ENCODE results near the gene CARD8. TPM values are rescaled to one million over a fixed set of nuclear protein-coding genes. Genes with fewer than 3 reads are reported as not detected.

Gene CARD8
- total and polyA plus RNA-seq, 10 of the 15 experiments (the other 5 are each of a cell fraction or from before 2014, with no cell fraction given) = 39.8 to 69.8 (median 46.1) TPM

DNA sequence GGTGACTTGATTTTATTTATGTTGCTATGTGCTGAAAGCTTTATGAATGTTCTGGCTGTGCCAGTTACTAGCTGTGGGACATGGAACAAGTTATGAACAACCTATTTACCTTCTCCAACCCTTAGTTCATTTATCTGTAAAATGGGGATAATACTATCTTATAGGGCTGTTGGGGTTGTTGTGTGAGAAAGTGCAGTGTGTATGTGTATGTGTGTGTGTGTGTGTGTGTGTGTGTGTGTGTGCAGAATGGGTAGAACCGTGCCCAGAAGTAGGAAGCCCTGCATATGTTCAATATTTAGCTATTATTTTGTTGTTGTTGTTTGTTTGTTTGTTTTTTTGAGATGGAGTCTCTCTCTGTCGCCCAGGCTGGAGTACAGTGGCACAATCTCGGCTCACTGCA lies 64.8 kb downstream of the CARD8 start:
- ATAC-seq = no peak
- Histone ChIP-seq H3K4me3 (no peak overlapping the region), H3K79me2 (ENCODE audit: control insufficient read depth, insufficient read depth, low read length) (no peaks in the 10 kb centered on the region), H3K4me2 (ENCODE audit: control insufficient read depth, insufficient read depth) (no peak overlapping the region), H2AFZ (ENCODE audit: control insufficient read depth, low read depth, low read length) (no peak overlapping the region), H4K20me1 (ENCODE audit: control insufficient read depth, insufficient read depth) (no peaks in the 10 kb centered on the region), H3K27me3 (replicated peaks in 1 of 2; ENCODE audit: control insufficient read depth in 2 of 2, insufficient read depth in 2 of 2, low read length in 1 of 2) (no peaks in the 10 kb centered on the region), H3K9me3 (replicated peaks; ENCODE audit: control insufficient read depth, insufficient read depth, low read length) (no peaks in the 10 kb centered on the region), H3K4me1 (ENCODE audit: control insufficient read depth, insufficient read depth, low read length) (peaks cover 9% of the 10 kb centered on the region), H3K9ac (ENCODE audit: control insufficient read depth, insufficient read depth, low read length) (no peak overlapping the region), H3K27ac (ENCODE audit: control insufficient read depth, insufficient read depth) (no peak overlapping the region), H3K36me3 (ENCODE audit: control insufficient read depth in 2 of 2, insufficient read depth in 2 of 2, low read length in 1 of 2) (no peaks in the 10 kb centered on the region)
- 96% methylated on average over 3 of the region's 3 CpGs for WGBS (ENCODE audit: insufficient coverage, insufficient replicate concordance, low lambda C conversion rate, missing lambda C conversion rate)
- BruUV-seq (replicated peaks) = no TSS peak
- intact Hi-C loops (cut with micrococcal nuclease; ENCODE audit: unreplicated experiment) = no loop called here
- ChIA-PET SMC1A (ENCODE audit: uncharacterized antibody, unreplicated experiment) (interaction anchor here (1.4 kb wide), 1 partner anchor 13 kb away, joined by 3 read pairs; no protein-coding TSS in a partner anchor), CTCF (interaction anchor here (1.4 to 2.7 kb wide), 3 partner anchors 13 to 227 kb away, joined by 4 to 7 read pairs (median 6); no protein-coding TSS in a partner anchor), RAD21 (ENCODE audit: unreplicated experiment) (no interaction called here), POLR2A (interaction anchor here (0.9 to 1.3 kb wide), 2 partner anchors 13 to 19 kb away, joined by 3 to 4 read pairs; no protein-coding TSS in a partner anchor)
- no peak for DNase-seq (ENCODE audit: low read depth, low spot score)
- no peak for FAIRE-seq
- in situ Hi-C loops (cut with MboI) = no loop called here
- no peak for TF ChIP-seq PAX8 (IDR thresholded peaks at IDR 0.05)
- no peak for TF ChIP-seq SMARCA5 (IDR thresholded peaks at IDR 0.05)
- TF ChIP-seq, protein P1, sequence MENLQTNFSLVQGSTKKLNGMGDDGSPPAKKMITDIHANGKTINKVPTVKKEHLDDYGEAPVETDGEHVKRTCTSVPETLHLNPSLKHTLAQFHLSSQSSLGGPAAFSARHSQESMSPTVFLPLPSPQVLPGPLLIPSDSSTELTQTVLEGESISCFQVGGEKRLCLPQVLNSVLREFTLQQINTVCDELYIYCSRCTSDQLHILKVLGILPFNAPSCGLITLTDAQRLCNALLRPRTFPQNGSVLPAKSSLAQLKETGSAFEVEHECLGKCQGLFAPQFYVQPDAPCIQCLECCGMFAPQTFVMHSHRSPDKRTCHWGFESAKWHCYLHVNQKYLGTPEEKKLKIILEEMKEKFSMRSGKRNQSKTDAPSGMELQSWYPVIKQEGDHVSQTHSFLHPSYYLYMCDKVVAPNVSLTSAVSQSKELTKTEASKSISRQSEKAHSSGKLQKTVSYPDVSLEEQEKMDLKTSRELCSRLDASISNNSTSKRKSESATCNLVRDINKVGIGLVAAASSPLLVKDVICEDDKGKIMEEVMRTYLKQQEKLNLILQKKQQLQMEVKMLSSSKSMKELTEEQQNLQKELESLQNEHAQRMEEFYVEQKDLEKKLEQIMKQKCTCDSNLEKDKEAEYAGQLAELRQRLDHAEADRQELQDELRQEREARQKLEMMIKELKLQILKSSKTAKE (IDR thresholded peaks at IDR 0.05; ENCODE audit: low read depth, poor library complexity, severe bottlenecking) = no peak
- TF ChIP-seq FOXM1 (IDR thresholded peaks at IDR 0.05; ENCODE audit: low read depth, low read length) = no peak
- TF ChIP-seq, protein P2, sequence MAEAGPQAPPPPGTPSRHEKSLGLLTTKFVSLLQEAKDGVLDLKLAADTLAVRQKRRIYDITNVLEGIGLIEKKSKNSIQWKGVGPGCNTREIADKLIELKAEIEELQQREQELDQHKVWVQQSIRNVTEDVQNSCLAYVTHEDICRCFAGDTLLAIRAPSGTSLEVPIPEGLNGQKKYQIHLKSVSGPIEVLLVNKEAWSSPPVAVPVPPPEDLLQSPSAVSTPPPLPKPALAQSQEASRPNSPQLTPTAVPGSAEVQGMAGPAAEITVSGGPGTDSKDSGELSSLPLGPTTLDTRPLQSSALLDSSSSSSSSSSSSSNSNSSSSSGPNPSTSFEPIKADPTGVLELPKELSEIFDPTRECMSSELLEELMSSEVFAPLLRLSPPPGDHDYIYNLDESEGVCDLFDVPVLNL (IDR thresholded peaks at IDR 0.05; ENCODE audit: low read depth, low read length) = no peak
- no peak for TF ChIP-seq CREM (IDR thresholded peaks at IDR 0.05; ENCODE audit: low read depth)
- TF ChIP-seq PAX5 (IDR thresholded peaks at IDR 0.05; ENCODE audit: borderline replicate concordance, low read depth, low read length) = no peak
- TF ChIP-seq MXI1 (IDR thresholded peaks at IDR 0.05; ENCODE audit: low read depth, low read length) = no peak
- TF ChIP-seq CBX5 (IDR thresholded peaks at IDR 0.05; ENCODE audit: low read depth) = no peak
- TF ChIP-seq, protein P3, sequence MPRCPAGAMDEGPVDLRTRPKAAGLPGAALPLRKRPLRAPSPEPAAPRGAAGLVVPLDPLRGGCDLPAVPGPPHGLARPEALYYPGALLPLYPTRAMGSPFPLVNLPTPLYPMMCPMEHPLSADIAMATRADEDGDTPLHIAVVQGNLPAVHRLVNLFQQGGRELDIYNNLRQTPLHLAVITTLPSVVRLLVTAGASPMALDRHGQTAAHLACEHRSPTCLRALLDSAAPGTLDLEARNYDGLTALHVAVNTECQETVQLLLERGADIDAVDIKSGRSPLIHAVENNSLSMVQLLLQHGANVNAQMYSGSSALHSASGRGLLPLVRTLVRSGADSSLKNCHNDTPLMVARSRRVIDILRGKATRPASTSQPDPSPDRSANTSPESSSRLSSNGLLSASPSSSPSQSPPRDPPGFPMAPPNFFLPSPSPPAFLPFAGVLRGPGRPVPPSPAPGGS (IDR thresholded peaks at IDR 0.05; ENCODE audit: borderline replicate concordance, insufficient read depth, low read depth, low read length, poor library complexity, severe bottlenecking) = no peak
- TF ChIP-seq NFYA (IDR thresholded peaks at IDR 0.05; ENCODE audit: borderline replicate concordance, low read depth, low read length) = no peak
- TF ChIP-seq SIX5 (IDR thresholded peaks at IDR 0.05; ENCODE audit: low read depth, low read length, severe bottlenecking) = no peak
- TF ChIP-seq ZSCAN29 (IDR thresholded peaks at IDR 0.05) = no peak
- no peak for TF ChIP-seq NFYB (IDR thresholded peaks at IDR 0.05; ENCODE audit: insufficient read depth, low read depth, low read length)
- TF ChIP-seq, protein P4, sequence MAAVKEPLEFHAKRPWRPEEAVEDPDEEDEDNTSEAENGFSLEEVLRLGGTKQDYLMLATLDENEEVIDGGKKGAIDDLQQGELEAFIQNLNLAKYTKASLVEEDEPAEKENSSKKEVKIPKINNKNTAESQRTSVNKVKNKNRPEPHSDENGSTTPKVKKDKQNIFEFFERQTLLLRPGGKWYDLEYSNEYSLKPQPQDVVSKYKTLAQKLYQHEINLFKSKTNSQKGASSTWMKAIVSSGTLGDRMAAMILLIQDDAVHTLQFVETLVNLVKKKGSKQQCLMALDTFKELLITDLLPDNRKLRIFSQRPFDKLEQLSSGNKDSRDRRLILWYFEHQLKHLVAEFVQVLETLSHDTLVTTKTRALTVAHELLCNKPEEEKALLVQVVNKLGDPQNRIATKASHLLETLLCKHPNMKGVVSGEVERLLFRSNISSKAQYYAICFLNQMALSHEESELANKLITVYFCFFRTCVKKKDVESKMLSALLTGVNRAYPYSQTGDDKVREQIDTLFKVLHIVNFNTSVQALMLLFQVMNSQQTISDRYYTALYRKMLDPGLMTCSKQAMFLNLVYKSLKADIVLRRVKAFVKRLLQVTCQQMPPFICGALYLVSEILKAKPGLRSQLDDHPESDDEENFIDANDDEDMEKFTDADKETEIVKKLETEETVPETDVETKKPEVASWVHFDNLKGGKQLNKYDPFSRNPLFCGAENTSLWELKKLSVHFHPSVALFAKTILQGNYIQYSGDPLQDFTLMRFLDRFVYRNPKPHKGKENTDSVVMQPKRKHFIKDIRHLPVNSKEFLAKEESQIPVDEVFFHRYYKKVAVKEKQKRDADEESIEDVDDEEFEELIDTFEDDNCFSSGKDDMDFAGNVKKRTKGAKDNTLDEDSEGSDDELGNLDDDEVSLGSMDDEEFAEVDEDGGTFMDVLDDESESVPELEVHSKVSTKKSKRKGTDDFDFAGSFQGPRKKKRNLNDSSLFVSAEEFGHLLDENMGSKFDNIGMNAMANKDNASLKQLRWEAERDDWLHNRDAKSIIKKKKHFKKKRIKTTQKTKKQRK (IDR thresholded peaks at IDR 0.05; ENCODE audit: low read depth, low read length) = no peak
- TF ChIP-seq MYC (IDR thresholded peaks at IDR 0.05; ENCODE audit: insufficient read depth, insufficient read length, insufficient replicate concordance, low read length, severe bottlenecking) = no peak

Measured in GM12878 (cell line).